GM23338 (cell line): ENCODE data around the gene LIMCH1. TPM values are rescaled to one million over a fixed set of nuclear protein-coding genes. Genes with fewer than 3 reads are reported as not detected.

ENCODE experiments used
- CREB1 ChIP-seq: fragments of 250-450 bp; sonication (Bioruptor Pico); IDR thresholded peaks from 2 replicates; pipeline ENCODE4 v1.5.0; 2020; ENCODE audit warnings: low read depth, mild to moderate bottlenecking, moderate library complexity
- EZH2 ChIP-seq: fragments of 200-600 bp; sonication (generic); IDR thresholded peaks from one replicate; pipeline ENCODE4 v1.8.0; 2017; ENCODE audit warnings: antibody characterized with exemption, mild to moderate bottlenecking, low read depth; ENCODE audit not compliant: unreplicated experiment
- JUNB ChIP-seq: IDR thresholded peaks from one replicate; pipeline ENCODE4 v1.6.1; 2016; ENCODE audit warnings: antibody characterized with exemption; ENCODE audit not compliant: unreplicated experiment
- NANOG ChIP-seq: IDR thresholded peaks from 2 replicates; pipeline ENCODE4 v1.6.1; 2016; ENCODE audit warnings: antibody characterized with exemption, borderline replicate concordance
- POLR2AphosphoS5 ChIP-seq: IDR thresholded peaks from 2 replicates; pipeline ENCODE4 v1.6.1; 2016; ENCODE audit warnings: antibody characterized with exemption, low read depth
- STAT1 ChIP-seq: IDR thresholded peaks from one replicate; pipeline ENCODE4 v1.6.1; 2016; ENCODE audit warnings: antibody characterized with exemption; ENCODE audit not compliant: unreplicated experiment
- ZNF331 ChIP-seq: fragments of 250-450 bp; sonication (Bioruptor Pico); IDR thresholded peaks from 2 replicates; pipeline ENCODE4 v1.5.0; 2020; ENCODE audit warnings: low read depth, mild to moderate bottlenecking, moderate library complexity
- polyA plus RNA-seq: library from polyadenylated mRNA; unstranded; fragments of >200 nt; fragmentation: Nextera tagmentation; extraction: Ambion mirVana; gene quantifications from 2 replicates; pipeline ENCODE4 v1.2.1, GENCODE V29; 2016
- total RNA-seq: library from RNA; depleted of rRNA; stranded (reverse); fragments of >200 nt; shearing (Covaris generic); gene quantifications from 2 replicates; pipeline ENCODE4 v1.2.3, GENCODE V29; 2014
- TF ChIP-seq, protein P1 (sequence below): fragments of 250-450 bp; sonication (Bioruptor Pico); IDR thresholded peaks from 2 replicates; pipeline ENCODE4 v1.5.0; 2020; ENCODE audit warnings: mild to moderate bottlenecking, moderate library complexity
- TF ChIP-seq, protein P2 (sequence below): IDR thresholded peaks from 2 replicates; pipeline ENCODE4 v1.6.1; 2016; ENCODE audit warnings: antibody characterized with exemption
- TF ChIP-seq, protein P3 (sequence below), 2 experiments: fragments of 200-600 bp in 1 of 2; sonication (generic) in 1 of 2; conservative IDR thresholded peaks; 2 replicates each; pipeline versions ENCODE4 v1.5.1 to v1.6.1; 2016 to 2017; ENCODE audit warnings: antibody characterized with exemption in 2 of 2, low read depth in 2 of 2, mild to moderate bottlenecking in 2 of 2, moderate library complexity in 1 of 2

The LIMCH1 gene
- total and polyA plus RNA-seq, 2 experiments from 2014 or later = 1.5 TPM

DNA sequence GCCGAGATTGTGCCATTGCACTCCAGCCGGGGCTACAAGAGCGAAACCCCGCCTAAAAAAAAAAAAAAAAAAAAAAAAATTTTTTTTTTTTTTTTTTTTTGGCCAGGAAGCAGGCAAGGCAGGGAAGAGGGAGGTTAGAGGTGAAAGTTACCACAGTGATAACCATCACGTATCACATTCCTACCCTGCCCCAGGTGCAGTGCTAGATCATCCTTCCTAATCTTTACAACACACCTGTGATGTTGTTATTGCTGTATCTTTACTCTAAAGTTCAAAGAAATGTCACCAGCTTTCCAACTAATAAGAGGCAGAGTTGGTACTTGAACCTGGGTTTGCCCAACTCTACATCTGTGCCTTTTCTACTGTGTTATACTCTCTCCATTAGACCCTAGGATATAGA lies 7.2 kb upstream of the LIMCH1 start (continued):
- TF ChIP-seq, protein P1, sequence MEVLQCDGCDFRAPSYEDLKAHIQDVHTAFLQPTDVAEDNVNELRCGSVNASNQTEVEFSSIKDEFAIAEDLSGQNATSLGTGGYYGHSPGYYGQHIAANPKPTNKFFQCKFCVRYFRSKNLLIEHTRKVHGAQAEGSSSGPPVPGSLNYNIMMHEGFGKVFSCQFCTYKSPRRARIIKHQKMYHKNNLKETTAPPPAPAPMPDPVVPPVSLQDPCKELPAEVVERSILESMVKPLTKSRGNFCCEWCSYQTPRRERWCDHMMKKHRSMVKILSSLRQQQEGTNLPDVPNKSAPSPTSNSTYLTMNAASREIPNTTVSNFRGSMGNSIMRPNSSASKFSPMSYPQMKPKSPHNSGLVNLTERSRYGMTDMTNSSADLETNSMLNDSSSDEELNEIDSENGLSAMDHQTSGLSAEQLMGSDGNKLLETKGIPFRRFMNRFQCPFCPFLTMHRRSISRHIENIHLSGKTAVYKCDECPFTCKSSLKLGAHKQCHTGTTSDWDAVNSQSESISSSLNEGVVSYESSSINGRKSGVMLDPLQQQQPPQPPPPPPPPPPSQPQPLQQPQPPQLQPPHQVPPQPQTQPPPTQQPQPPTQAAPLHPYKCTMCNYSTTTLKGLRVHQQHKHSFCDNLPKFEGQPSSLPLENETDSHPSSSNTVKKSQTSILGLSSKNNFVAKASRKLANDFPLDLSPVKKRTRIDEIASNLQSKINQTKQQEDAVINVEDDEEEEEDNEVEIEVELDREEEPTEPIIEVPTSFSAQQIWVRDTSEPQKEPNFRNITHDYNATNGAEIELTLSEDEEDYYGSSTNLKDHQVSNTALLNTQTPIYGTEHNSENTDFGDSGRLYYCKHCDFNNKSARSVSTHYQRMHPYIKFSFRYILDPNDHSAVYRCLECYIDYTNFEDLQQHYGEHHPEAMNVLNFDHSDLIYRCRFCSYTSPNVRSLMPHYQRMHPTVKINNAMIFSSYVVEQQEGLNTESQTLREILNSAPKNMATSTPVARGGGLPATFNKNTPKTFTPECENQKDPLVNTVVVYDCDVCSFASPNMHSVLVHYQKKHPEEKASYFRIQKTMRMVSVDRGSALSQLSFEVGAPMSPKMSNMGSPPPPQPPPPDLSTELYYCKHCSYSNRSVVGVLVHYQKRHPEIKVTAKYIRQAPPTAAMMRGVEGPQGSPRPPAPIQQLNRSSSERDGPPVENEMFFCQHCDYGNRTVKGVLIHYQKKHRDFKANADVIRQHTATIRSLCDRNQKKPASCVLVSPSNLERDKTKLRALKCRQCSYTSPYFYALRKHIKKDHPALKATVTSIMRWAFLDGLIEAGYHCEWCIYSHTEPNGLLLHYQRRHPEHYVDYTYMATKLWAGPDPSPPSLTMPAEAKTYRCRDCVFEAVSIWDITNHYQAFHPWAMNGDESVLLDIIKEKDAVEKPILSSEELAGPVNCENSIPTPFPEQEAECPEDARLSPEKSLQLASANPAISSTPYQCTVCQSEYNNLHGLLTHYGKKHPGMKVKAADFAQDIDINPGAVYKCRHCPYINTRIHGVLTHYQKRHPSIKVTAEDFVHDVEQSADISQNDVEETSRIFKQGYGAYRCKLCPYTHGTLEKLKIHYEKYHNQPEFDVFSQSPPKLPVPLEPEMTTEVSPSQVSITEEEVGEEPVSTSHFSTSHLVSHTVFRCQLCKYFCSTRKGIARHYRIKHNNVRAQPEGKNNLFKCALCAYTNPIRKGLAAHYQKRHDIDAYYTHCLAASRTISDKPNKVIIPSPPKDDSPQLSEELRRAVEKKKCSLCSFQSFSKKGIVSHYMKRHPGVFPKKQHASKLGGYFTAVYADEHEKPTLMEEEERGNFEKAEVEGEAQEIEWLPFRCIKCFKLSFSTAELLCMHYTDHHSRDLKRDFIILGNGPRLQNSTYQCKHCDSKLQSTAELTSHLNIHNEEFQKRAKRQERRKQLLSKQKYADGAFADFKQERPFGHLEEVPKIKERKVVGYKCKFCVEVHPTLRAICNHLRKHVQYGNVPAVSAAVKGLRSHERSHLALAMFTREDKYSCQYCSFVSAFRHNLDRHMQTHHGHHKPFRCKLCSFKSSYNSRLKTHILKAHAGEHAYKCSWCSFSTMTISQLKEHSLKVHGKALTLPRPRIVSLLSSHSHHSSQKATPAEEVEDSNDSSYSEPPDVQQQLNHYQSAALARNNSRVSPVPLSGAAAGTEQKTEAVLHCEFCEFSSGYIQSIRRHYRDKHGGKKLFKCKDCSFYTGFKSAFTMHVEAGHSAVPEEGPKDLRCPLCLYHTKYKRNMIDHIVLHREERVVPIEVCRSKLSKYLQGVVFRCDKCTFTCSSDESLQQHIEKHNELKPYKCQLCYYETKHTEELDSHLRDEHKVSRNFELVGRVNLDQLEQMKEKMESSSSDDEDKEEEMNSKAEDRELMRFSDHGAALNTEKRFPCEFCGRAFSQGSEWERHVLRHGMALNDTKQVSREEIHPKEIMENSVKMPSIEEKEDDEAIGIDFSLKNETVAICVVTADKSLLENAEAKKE (CRISPR knock-in tag) = no peak
- TF ChIP-seq CREB1 (CRISPR knock-in tag) (no peak), EZH2 (no peak), NANOG (no peak), ZNF331 (no peak), STAT1 (no peak), JUNB (no peak), POLR2AphosphoS5 (no peak)
- TF ChIP-seq, protein P2, sequence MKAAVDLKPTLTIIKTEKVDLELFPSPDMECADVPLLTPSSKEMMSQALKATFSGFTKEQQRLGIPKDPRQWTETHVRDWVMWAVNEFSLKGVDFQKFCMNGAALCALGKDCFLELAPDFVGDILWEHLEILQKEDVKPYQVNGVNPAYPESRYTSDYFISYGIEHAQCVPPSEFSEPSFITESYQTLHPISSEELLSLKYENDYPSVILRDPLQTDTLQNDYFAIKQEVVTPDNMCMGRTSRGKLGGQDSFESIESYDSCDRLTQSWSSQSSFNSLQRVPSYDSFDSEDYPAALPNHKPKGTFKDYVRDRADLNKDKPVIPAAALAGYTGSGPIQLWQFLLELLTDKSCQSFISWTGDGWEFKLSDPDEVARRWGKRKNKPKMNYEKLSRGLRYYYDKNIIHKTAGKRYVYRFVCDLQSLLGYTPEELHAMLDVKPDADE = no peak
- TF ChIP-seq, protein P3, sequence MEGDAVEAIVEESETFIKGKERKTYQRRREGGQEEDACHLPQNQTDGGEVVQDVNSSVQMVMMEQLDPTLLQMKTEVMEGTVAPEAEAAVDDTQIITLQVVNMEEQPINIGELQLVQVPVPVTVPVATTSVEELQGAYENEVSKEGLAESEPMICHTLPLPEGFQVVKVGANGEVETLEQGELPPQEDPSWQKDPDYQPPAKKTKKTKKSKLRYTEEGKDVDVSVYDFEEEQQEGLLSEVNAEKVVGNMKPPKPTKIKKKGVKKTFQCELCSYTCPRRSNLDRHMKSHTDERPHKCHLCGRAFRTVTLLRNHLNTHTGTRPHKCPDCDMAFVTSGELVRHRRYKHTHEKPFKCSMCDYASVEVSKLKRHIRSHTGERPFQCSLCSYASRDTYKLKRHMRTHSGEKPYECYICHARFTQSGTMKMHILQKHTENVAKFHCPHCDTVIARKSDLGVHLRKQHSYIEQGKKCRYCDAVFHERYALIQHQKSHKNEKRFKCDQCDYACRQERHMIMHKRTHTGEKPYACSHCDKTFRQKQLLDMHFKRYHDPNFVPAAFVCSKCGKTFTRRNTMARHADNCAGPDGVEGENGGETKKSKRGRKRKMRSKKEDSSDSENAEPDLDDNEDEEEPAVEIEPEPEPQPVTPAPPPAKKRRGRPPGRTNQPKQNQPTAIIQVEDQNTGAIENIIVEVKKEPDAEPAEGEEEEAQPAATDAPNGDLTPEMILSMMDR (conservative IDR thresholded peaks at IDR 0.05; ENCODE audit: low read depth in 2 of 2) = no peak
